Measurements from ENCODE around the gene CARMIL1. TPM values are rescaled to one million over a fixed set of nuclear protein-coding genes. Genes with fewer than 3 reads are reported as not detected.

Gene CARMIL1
- total RNA-seq, 1 experiment from 2014 or later: 9.8 TPM

DNA sequence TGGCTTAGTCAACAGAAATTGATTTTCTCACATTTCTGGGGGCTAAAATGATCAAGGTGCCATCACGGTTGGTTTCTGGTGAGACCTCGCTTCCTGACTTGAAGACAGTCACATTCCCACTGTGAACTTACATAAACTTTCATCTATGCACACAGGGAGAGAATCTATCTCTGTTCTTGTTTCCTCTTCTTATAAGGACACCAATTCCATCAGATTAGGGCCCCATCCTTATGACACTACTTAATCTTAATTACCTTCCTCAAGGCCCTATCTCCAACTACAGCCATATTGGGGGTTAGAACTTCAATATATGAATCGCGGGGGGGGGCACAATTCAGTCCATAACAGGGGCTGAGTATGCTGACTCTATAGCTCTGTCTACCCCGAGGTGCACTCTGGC is 362.2 kb downstream of the CARMIL1 start:
- DNase-seq (ENCODE audit: low read depth): no peak

DNA sequence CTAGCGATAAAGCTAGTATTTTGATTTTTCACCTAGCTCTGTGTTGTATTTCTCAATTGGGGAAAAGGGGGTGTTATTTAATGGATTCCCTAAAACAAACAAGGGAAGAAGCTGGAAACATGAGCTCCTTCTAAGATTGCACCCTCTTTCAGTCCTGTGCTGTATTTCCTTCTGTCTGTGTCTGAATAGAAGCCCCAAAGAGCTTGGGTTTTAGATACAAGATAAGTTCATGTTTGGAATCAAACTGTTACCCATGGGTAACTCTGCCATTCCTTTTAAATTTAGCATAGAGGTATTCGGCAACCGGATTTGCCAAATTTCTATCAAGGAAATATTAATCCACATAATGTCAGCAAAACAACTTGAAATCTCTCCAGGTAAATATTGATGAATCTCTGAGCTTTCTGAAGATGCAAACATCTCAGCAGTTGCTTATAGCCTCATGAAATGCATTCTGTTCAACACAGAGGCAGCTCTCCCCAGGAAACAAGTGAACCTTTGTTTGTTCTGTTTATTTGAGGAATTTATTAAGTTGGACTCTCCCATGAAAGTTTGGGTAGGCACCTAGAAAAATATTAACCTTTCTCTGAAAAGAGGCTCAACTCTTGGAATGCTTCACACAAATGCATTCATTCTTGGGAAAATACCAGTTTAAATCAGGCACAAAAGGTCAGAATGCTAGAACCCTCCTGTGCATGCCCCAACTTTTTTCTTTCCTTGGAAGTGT is 362.9 kb downstream of the CARMIL1 start:
- no peak for DNase-seq (ENCODE audit: low read depth)

DNA sequence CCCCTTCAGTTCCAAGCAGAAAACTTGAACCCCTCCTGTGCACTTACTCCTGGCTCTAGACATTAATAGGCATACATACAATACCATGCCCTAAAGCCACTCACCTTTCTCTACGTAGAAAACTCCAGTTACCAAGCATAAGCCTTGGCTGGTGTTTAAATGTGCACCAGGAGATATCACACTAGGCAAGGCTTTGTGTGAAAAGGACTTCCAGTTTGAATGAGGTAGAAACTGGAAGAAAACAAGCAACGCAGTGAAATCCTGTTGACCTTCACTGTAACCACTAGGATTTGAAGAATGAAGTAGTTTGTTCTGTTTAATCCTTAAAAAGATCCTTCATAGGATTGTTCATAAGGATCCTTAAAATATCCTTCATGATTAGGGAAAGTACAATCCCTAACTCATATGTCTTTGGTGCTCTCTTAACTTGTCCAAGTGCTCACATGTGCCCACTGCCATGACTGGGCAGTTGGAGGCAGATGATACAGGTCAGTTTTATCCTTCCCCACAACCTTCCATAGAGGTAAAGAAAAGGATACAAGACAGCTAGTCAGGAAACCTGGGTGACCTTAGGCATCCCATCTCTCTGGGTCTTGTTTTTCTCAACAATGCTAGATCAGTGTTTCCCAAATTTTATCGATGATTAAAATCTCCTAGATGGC is 363.6 kb downstream of the CARMIL1 start:
- DNase-seq (ENCODE audit: low read depth): no peak

DNA sequence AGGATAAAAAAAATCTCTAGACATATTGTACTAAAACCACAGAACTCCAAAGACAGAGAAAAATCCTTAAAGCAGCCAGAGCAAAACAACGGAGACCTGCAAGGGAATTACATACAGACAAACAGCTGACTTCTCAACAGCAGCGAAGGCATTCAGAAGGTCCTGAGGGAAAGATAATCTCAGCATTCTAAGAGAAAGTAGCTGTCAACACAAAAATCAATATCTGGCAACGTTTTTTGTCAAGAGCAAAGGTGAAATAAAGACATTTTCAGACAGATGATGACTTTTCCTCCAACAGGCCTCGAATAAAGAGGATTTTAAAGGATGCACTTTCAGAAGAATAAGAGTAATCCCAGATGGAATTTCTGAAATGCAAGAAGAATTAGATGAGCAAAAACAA is 366.7 kb downstream of the CARMIL1 start:
- no peak for DNase-seq (ENCODE audit: low read depth)

DNA sequence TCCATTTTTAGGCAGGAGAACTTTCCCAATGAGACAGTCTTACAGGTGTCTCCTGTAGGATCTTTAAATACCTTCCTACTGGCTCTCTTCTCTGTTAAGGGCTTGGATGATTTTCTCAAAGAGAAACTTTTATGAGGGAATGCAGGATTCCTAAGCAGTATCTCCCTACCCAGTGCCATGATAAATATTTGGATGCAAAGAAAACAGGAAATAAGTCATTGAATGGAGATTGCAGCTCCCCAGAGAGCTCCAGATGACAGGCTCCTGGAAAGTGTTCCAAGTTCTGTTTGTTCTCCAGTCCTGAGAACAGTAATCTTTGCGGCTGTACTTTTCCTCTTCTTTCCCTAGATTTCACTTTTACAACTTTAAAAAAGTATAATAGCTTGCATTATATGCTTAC is 370.4 kb downstream of the CARMIL1 start:
- no peak for DNase-seq (ENCODE audit: low read depth)

DNA sequence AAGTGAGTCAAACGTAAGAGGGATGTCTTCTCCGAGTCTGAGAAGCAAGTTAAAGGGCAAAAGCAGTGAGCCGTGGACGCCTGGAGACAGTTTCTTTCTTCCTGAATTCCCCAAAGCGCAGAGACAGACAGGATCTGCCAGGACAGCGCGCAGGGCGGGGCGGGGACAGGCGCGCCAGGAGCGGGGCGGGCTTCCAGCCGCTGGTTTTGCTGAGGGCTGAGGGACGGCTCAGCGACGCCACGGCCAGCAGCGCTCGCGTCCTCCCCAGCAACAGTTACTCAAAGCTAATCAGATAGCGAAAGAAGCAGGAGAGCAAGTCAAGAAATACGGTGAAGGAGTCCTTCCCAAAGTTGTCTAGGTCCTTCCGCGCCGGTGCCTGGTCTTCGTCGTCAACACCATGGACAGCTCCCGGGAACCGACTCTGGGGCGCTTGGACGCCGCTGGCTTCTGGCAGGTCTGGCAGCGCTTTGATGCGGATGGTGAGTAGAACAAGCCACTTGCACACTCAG is 372.9 kb downstream of the CARMIL1 start, which contains the start of gene SCGN:
SCGN (plus strand) TSS at position 209 of the 509 bp plus-strand sequence; CDS start at position 398, 189 bp downstream.
- peak; percentile 16 for DNase-seq (ENCODE audit: low read depth)

DNA sequence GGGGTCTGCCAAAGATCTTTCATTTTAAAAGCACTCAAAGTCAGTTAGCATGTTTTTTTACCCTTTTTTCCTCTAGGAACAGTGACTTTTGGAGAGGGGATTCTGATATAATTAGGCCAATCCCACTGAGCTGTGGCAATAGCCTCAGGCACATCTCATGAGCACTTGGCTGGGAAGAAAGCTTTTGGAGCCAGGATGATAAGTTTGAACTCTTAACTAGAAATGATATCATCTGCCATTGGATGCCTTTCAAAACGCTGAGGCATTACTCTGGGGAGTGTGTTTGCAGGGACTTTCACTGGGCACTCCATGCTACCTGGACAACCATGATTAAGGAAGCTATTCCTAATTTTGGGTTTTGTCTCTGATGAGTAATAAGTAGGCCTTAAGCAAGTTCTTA is 376.5 kb downstream of the CARMIL1 start:
- no peak for DNase-seq (ENCODE audit: low read depth)

DNA sequence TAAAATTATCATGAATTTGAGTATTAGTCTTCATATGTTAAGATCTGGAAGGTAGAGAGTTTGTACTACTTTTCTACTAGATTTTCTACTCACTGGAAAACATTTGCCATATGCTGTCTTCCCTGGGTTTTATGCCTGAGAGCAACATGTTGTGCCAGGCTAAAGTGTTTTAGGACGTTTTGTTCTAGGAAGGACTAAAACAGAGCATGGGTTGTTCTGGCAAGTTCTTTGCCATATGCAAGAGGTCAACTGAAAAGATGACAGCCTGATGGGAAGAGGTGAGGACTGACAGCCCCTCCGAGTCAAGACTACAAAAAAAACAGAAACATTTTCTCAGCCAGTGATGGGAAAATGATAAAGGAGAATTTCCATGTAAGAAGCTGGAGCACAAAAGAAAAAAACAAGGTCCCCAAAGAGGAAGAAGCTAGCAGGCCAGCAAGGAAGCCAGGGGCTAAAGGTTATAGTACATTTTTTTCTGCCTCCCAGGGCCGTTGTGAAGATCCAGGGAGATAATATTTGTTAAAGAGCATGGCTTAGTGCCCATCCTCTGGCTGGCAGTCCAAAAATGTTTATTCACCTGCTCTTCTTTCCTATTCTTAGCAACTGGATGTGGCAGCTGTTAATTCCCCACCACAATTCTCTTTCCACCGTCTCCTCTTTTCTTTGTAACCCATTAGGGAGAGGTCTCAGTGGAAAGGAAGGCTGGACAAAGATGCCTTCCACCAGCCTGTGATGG is 380.6 kb downstream of the CARMIL1 start:
- no peak for DNase-seq (ENCODE audit: low read depth)

DNA sequence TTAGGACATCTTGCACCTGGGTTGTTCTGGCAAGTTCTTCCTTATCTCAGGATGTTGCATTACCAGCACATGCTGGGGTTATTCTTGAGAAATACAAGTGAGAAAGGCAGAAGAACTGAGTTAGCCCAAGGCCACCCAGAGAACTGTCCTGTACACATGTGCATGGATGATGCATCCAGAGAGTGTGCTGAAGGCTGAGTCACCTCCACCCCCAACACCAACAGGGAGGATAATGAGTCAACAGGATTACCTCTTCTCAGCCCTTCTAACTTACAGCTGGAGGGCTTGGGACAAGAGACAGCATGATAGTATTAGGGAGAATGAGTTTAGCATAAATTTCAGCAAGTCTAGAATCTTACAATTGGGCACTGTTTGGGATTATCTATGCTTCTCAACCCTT is 381.3 kb downstream of the CARMIL1 start:
- DNase-seq (ENCODE audit: low read depth): peak; percentile 90

DNA sequence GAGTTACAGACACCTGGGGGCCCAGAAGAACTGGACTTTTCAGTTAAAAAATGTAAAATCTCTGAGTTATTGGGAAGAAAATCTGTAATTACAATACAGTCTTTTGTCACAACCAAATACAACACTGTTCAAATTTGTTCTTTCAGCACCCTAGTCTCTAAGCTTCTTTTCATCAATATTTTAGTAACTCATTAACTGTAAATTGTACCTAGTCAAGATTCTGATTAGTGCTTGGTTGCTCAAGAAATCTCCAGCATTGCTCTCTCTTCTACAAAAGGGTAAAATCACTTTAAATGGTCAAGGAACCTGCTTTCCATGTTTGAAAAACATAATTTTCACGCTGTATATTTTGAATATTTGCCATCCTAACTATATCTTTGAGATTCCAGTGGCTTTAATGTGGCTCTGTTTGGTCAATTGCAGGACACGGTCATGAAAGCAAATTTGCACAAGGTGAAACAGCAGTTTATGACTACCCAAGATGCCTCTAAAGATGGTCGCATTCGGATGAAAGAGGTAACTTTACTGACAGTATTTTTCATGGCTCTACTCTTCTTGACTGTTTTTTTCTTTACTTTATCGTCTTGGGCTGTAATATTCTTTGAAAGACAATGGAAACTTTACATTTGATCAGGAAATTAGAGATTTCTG is 382.1 kb downstream of the CARMIL1 start:
- no peak for DNase-seq (ENCODE audit: low read depth)

DNA sequence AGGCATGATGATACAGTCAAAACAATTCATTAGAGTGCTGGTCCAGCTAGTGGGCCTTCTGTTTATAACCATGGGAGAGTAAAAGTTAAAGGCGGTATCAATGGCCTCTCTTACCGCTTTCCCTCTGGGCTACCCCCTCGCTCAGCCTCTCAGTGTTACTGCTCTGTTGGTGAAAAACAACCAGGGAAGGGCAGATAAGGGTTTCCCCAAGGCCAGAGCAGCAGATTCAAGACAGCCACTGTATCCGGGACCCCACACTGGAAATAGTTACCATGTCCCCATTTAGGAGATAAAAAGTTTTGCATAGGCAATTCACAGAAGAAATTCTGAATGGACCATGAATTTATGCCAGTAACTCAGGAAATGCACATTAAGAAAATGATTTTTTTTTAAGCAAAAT is 386.3 kb downstream of the CARMIL1 start:
- no peak for DNase-seq (ENCODE audit: low read depth)

DNA sequence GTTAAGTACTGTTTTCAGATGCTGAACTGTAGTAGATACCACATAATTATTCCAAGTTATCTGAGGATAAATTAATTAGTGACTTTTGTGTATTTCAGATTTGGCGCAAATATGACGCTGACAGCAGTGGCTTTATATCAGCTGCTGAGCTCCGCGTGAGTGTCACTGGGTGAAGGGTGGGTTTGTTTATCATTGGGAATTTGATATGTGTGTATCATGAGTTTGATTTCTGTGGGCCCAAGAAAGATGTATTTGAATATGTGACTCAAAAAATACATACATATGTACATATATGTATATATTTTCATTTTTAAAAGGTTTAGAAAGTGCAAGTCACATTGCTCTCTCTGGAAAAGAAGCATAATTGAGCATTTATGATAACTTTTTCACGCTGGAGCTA is 390.2 kb downstream of the CARMIL1 start:
- no peak for DNase-seq (ENCODE audit: low read depth)

Small RNA genes lying within 50 kb of the gene (small RNA-seq; reads per million reads assigned to genes)
- gene RF00019 (not detected), gene RNU6-987P (not detected)

All from HT1080 (cell line).